Thyroid gland (tissue), 4 donors: ENCODE data around the gene AGBL1.

Source experiments
- POLR2A ChIP-seq, 2 donors: fragments of 450-650 bp; IDR thresholded peaks; one replicate each; pipeline ENCODE4 v1.6.1; 2017; ENCODE audit warnings: antibody characterized with exemption in 2 of 2, mild to moderate bottlenecking in 2 of 2, moderate library complexity in 1 of 2
- TF ChIP-seq, protein P1 (sequence below), 6 experiments: fragments of 200-600 bp in 3 of 6; fragments of 450-650 bp in 3 of 6; sonication (generic) in 3 of 6; IDR thresholded peaks; one replicate each; pipeline ENCODE4 v1.5.1; 2016 to 2019; ENCODE audit warnings: antibody characterized with exemption in 6 of 6, mild to moderate bottlenecking in 2 of 6, inconsistent platforms in 1 of 6, moderate library complexity in 1 of 6

DNA sequence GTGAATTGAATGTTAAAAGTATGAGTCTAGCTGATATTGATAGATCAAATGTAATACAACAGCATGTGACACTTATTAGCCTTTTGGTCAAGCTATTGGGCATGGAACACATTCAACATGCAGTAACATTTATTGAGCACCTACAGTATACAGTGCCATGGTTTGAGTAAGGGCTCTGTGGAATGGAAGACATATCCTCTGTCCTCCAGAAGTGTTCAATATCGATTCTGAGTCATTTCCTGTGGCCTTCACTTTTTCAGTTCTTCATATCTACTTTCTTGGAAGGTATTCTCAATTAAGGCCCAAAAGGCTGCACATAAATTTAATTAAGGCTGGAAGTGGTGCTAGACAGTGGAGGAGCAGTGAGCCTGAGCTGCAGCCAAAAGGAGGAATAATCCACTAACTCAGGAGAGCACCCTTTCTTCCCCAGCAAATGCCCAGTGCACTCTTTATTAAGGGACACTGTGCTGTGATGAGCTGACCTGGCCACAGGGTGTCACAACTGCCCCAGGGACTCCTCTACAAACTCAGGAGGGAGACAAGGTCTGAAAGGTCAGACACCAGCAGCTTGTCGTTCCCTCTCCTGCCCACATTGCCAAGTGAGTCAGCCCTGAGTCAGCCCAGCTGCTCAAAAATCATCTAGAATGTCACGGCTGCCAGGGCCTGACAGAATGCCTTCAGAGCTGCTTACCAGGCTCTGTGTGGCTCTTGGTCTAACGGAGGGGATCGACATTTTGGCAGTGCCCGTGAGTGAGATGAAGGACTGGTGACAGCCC lies 544.8 kb downstream of the AGBL1 start:
- TF ChIP-seq, protein P1, sequence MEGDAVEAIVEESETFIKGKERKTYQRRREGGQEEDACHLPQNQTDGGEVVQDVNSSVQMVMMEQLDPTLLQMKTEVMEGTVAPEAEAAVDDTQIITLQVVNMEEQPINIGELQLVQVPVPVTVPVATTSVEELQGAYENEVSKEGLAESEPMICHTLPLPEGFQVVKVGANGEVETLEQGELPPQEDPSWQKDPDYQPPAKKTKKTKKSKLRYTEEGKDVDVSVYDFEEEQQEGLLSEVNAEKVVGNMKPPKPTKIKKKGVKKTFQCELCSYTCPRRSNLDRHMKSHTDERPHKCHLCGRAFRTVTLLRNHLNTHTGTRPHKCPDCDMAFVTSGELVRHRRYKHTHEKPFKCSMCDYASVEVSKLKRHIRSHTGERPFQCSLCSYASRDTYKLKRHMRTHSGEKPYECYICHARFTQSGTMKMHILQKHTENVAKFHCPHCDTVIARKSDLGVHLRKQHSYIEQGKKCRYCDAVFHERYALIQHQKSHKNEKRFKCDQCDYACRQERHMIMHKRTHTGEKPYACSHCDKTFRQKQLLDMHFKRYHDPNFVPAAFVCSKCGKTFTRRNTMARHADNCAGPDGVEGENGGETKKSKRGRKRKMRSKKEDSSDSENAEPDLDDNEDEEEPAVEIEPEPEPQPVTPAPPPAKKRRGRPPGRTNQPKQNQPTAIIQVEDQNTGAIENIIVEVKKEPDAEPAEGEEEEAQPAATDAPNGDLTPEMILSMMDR (IDR thresholded peaks at IDR 0.05), result peak in 5 of 6 experiments; percentile 51 to 90 (median 64)
- TF ChIP-seq POLR2A (IDR thresholded peaks at IDR 0.05), result no peak
